Gastrocnemius medialis (tissue), 4 donors: ENCODE measurements around the gene ATRNL1.

Experiments used
- CTCF ChIP-seq, 5 experiments: fragments of 450-650 bp in 3 of 5; fragments of 200-600 bp in 2 of 5; sonication (generic) in 2 of 5; IDR thresholded peaks in 4 of 5; conservative IDR thresholded peaks in 1 of 5; 1 replicate in 4 of 5; 2 replicates in 1 of 5; pipeline ENCODE4 v1.5.1; 2016 to 2019; ENCODE audit warnings: antibody characterized with exemption in 5 of 5, mild to moderate bottlenecking in 3 of 5, moderate library complexity in 3 of 5
- POLR2A ChIP-seq, 2 donors: fragments of 450-650 bp; IDR thresholded peaks; one replicate each; pipeline ENCODE4 v1.6.1; 2017; ENCODE audit warnings: antibody characterized with exemption in 2 of 2, mild to moderate bottlenecking in 2 of 2, moderate library complexity in 2 of 2

- TF ChIP-seq CTCF (IDR thresholded peaks at IDR 0.05 in 4 of 5, conservative IDR thresholded peaks at IDR 0.05 in 1 of 5) (no peak), POLR2A (IDR thresholded peaks at IDR 0.05) (no peak)
Observed at GRCh38 chr10:115163129-115163528, 70.0 kb downstream of the ATRNL1 start.
